ENCODE results near the gene SYT14.
"Not testable (repeated sequence)": the region's sequence is repeated elsewhere in the genome, so short reads cannot be mapped to it uniquely, and the experiment has no call there.

SYT14 gene

GRCh38 chr1:210025870-210026269, 87.9 kb downstream of the SYT14 start:
- DNase-seq (ENCODE audit: low read depth), result no peak

- DNase-seq (ENCODE audit: low read depth), result no peak
Measured at GRCh38 chr1:210027994-210028393, 90.0 kb downstream of the SYT14 start.

- DNase-seq (ENCODE audit: low read depth), result no peak
Measured at GRCh38 chr1:210031473-210031872, 93.5 kb downstream of the SYT14 start.

- no peak for DNase-seq (ENCODE audit: low read depth)
Measured at GRCh38 chr1:210043058-210043457, 105.0 kb downstream of the SYT14 start.

- no peak for DNase-seq (ENCODE audit: low read depth)
Measured at GRCh38 chr1:210049616-210050015, 111.6 kb downstream of the SYT14 start.

- DNase-seq (ENCODE audit: low read depth), result not testable (repeated sequence)
Measured at GRCh38 chr1:210050491-210050890, 112.5 kb downstream of the SYT14 start.

GRCh38 chr1:210053126-210053525, 115.1 kb downstream of the SYT14 start:
- DNase-seq (ENCODE audit: low read depth), result no peak

- no peak for DNase-seq (ENCODE audit: low read depth)
Measured at GRCh38 chr1:210057593-210057992, 119.6 kb downstream of the SYT14 start.

GRCh38 chr1:210061992-210062391, 124.0 kb downstream of the SYT14 start:
- DNase-seq (ENCODE audit: low read depth), result no peak

- no peak for DNase-seq (ENCODE audit: low read depth)
Measured at GRCh38 chr1:210070531-210070930, 132.5 kb downstream of the SYT14 start.

GRCh38 chr1:210072129-210072528, 134.1 kb downstream of the SYT14 start:
- DNase-seq (ENCODE audit: low read depth), result peak; percentile 21

- no peak for DNase-seq (ENCODE audit: low read depth)
Measured at GRCh38 chr1:210072896-210073504, 135.0 kb downstream of the SYT14 start.

- DNase-seq (ENCODE audit: low read depth), result no peak
Measured at GRCh38 chr1:210074904-210075303, 136.9 kb downstream of the SYT14 start.

GRCh38 chr1:210076620-210077019, 138.6 kb downstream of the SYT14 start:
- DNase-seq (ENCODE audit: low read depth), result no peak

- DNase-seq (ENCODE audit: low read depth), result no peak
Measured at GRCh38 chr1:210081494-210081893, 143.5 kb downstream of the SYT14 start.

- DNase-seq (ENCODE audit: low read depth), result no peak
Measured at GRCh38 chr1:210085359-210085758, 147.3 kb downstream of the SYT14 start.

- DNase-seq (ENCODE audit: low read depth), result no peak
Measured at GRCh38 chr1:210087058-210087457, 149.0 kb downstream of the SYT14 start.

- DNase-seq (ENCODE audit: low read depth), result no peak
Measured at GRCh38 chr1:210089855-210090254, 151.8 kb downstream of the SYT14 start.

GRCh38 chr1:210092366-210092765, 154.3 kb downstream of the SYT14 start:
- DNase-seq (ENCODE audit: low read depth), result no peak

- no peak for DNase-seq (ENCODE audit: low read depth)
Measured at GRCh38 chr1:210093461-210093860, 155.4 kb downstream of the SYT14 start.

- no peak for DNase-seq (ENCODE audit: low read depth)
Measured at GRCh38 chr1:210098356-210098755, 160.3 kb downstream of the SYT14 start.

GRCh38 chr1:210099921-210100320, 161.9 kb downstream of the SYT14 start:
- no peak for DNase-seq (ENCODE audit: low read depth)

GRCh38 chr1:210104103-210104502, 166.1 kb downstream of the SYT14 start:
- DNase-seq (ENCODE audit: low read depth), result no peak

GRCh38 chr1:210112906-210113305, 174.9 kb downstream of the SYT14 start:
- not testable (repeated sequence) for DNase-seq (ENCODE audit: low read depth)

- DNase-seq (ENCODE audit: low read depth), result no peak
Measured at GRCh38 chr1:210117198-210117597, 179.2 kb downstream of the SYT14 start.

All from fibroblast of gingiva (primary cell).